GM18498 (cell line): ENCODE data around the gene ELF2.
"Not testable (repeated sequence)": the region's sequence is repeated elsewhere in the genome, so short reads cannot be mapped to it uniquely, and the experiment has no call there.

ENCODE experiments used
- ATAC-seq: cut with Tn5 transposase; IDR thresholded peaks from one replicate; pipeline ENCODE4 v1.9.1; 2021; ENCODE audit warnings: mild to moderate bottlenecking, moderate library complexity; ENCODE audit not compliant: unreplicated experiment

ELF2 gene

GRCh38 chr4:139177049-139177868 is at the start of gene ELF2:
Gene ELF2 (minus strand): TSS chr4:139177218. CDS start chr4:139137701, 39,517 bp downstream.
- ATAC-seq: peak; percentile 47

GRCh38 chr4:139223682-139224317 is 46.8 kb upstream of the ELF2 start:
- ATAC-seq: peak; percentile 50

GRCh38 chr4:139222215-139222614 is 45.2 kb upstream of the ELF2 start:
- ATAC-seq: no peak

- no peak for ATAC-seq
Observed at GRCh38 chr4:139221687-139222086, 44.7 kb upstream of the ELF2 start.

GRCh38 chr4:139219450-139220055 is 42.5 kb upstream of the ELF2 start:
- ATAC-seq: no peak

- peak; percentile 98 for ATAC-seq
Observed at GRCh38 chr4:139214039-139214534, 37.1 kb upstream of the ELF2 start.

- peak; percentile 8 for ATAC-seq
Observed at GRCh38 chr4:139213633-139214032, 36.6 kb upstream of the ELF2 start.

- no peak for ATAC-seq
Observed at GRCh38 chr4:139212900-139213299, 35.9 kb upstream of the ELF2 start.

GRCh38 chr4:139210486-139210885 is 33.5 kb upstream of the ELF2 start:
- no peak for ATAC-seq

- peak; percentile 33 for ATAC-seq
Observed at GRCh38 chr4:139209470-139210063, 32.5 kb upstream of the ELF2 start.

- no peak for ATAC-seq
Observed at GRCh38 chr4:139208404-139208945, 31.5 kb upstream of the ELF2 start.

- ATAC-seq: no peak
Observed at GRCh38 chr4:139207873-139208403, 30.9 kb upstream of the ELF2 start.

GRCh38 chr4:139207247-139207646 is 30.2 kb upstream of the ELF2 start:
- peak; percentile 50 for ATAC-seq

- ATAC-seq: no peak
Observed at GRCh38 chr4:139202991-139203390, 26.0 kb upstream of the ELF2 start.

GRCh38 chr4:139200506-139200905 is 23.5 kb upstream of the ELF2 start:
- ATAC-seq: no peak

- ATAC-seq: no peak
Observed at GRCh38 chr4:139200102-139200501, 23.1 kb upstream of the ELF2 start.

GRCh38 chr4:139197214-139197613 is 20.2 kb upstream of the ELF2 start:
- ATAC-seq: not testable (repeated sequence)

GRCh38 chr4:139196462-139196861 is 19.4 kb upstream of the ELF2 start:
- no peak for ATAC-seq

GRCh38 chr4:139191373-139191772 is 14.4 kb upstream of the ELF2 start:
- no peak for ATAC-seq

- ATAC-seq: no peak
Observed at GRCh38 chr4:139189972-139190371, 13.0 kb upstream of the ELF2 start.

GRCh38 chr4:139189417-139189749 is 12.4 kb upstream of the ELF2 start:
- ATAC-seq: no peak
